ENCODE measurements around the gene NDFIP2.
A peak's percentile ranks its signal among the peaks of the same experiment; 100 is the strongest.

Gene NDFIP2

GRCh38 chr13:79479882-79480281 is 1.1 kb upstream of the NDFIP2 start:
- H2BK120ac ChIP-seq (ENCODE audit: low read depth, low read length) = no peak overlapping the region
- H3K4me2 ChIP-seq (ENCODE audit: insufficient read depth, low read length, poor library complexity, severe bottlenecking) = no peak overlapping the region
- no peaks in the 10 kb centered on the region for H3K36me3 ChIP-seq (replicated peaks in 1 of 2; ENCODE audit: control insufficient read depth in 2 of 2, insufficient read depth in 2 of 2, low read length in 2 of 2)
- H2BK5ac ChIP-seq (ENCODE audit: low read length) = no peak overlapping the region
- no peak overlapping the region for H3K9ac ChIP-seq (ENCODE audit: low read depth, low read length, poor library complexity)
- no CpG with 5 or more reads among the region's 5 CpGs for WGBS, 2 donors (ENCODE audit: extremely low coverage in 2 of 2, insufficient read length in 2 of 2, insufficient replicate concordance in 1 of 2)
- H3K23ac ChIP-seq (ENCODE audit: low read depth, low read length, poor library complexity) = no peak overlapping the region
- peaks cover 1 to 5% of the 10 kb centered on the region in 2 donors for H3K4me1 ChIP-seq (ENCODE audit: control insufficient read depth in 2 of 2, insufficient read depth in 1 of 2, low read depth in 1 of 2, low read length in 2 of 2)
- H3K4ac ChIP-seq (ENCODE audit: low read length) = no peak overlapping the region
- no peak overlapping the region for H4K91ac ChIP-seq (ENCODE audit: low read depth, low read length, poor library complexity)
- H3K18ac ChIP-seq (ENCODE audit: low read length) = no peak overlapping the region
- no peak overlapping the region for H3K4me3 ChIP-seq (ENCODE audit: low read length in 2 of 2)
- no peak overlapping the region for H2AFZ ChIP-seq (ENCODE audit: low read length)
- H3K27ac ChIP-seq (replicated peaks; ENCODE audit: low read length) = no peak overlapping the region
- H2BK15ac ChIP-seq (ENCODE audit: low read length) = no peak overlapping the region
- H3K27me3 ChIP-seq (ENCODE audit: control insufficient read depth in 3 of 3, insufficient read depth in 3 of 3, low read depth in 1 of 3, low read length in 3 of 3) = peaks cover 0 to 10% (median 2%) of the 10 kb centered on the region in 3 experiments
- no peak overlapping the region for H2BK12ac ChIP-seq (ENCODE audit: low read length)
- peaks cover 3% of the 10 kb centered on the region for H3K79me1 ChIP-seq (ENCODE audit: low read depth, low read length)
- H2AK5ac ChIP-seq (ENCODE audit: low read depth, low read length) = no peak overlapping the region
- no peak overlapping the region for H3K14ac ChIP-seq (ENCODE audit: low read length)
- DNase-seq (ENCODE audit: low spot score) = no peak
- H4K8ac ChIP-seq (ENCODE audit: low read depth, low read length) = no peak overlapping the region
- no peaks in the 10 kb centered on the region for H3K9me3 ChIP-seq (replicated peaks in 1 of 2; ENCODE audit: control insufficient read depth in 2 of 2, insufficient read depth in 1 of 2, low read depth in 1 of 2, low read length in 2 of 2)

GRCh38 chr13:79481685-79482052 is 714 bp downstream of the NDFIP2 start:
- Histone ChIP-seq H3K23ac (ENCODE audit: low read depth, low read length, poor library complexity) (peak overlapping the region; percentile 93), H3K4me3 (ENCODE audit: low read length in 2 of 2) (peak overlapping the region; percentile 65 to 94), H2BK120ac (ENCODE audit: low read depth, low read length) (peak overlapping the region; percentile 91), H4K91ac (ENCODE audit: low read depth, low read length, poor library complexity) (no peak overlapping the region), H3K27me3 (ENCODE audit: control insufficient read depth in 3 of 3, insufficient read depth in 3 of 3, low read depth in 1 of 3, low read length in 3 of 3) (peaks cover 0 to 10% (median 2%) of the 10 kb centered on the region in 3 experiments), H3K27ac (replicated peaks; ENCODE audit: low read length) (no peak overlapping the region), H3K9me3 (replicated peaks in 1 of 2; ENCODE audit: control insufficient read depth in 2 of 2, insufficient read depth in 1 of 2, low read depth in 1 of 2, low read length in 2 of 2) (no peaks in the 10 kb centered on the region), H3K14ac (ENCODE audit: low read length) (peak overlapping the region; percentile 71), H2BK15ac (ENCODE audit: low read length) (peak overlapping the region; percentile 81), H3K18ac (ENCODE audit: low read length) (peak overlapping the region; percentile 97), H2AK5ac (ENCODE audit: low read depth, low read length) (no peak overlapping the region), H4K8ac (ENCODE audit: low read depth, low read length) (no peak overlapping the region), H3K36me3 (replicated peaks in 1 of 2; ENCODE audit: control insufficient read depth in 2 of 2, insufficient read depth in 2 of 2, low read length in 2 of 2) (no peaks in the 10 kb centered on the region), H3K4me1 (ENCODE audit: control insufficient read depth in 2 of 2, insufficient read depth in 1 of 2, low read depth in 1 of 2, low read length in 2 of 2) (peaks cover 1 to 6% of the 10 kb centered on the region in 2 donors), H2AFZ (ENCODE audit: low read length) (peak overlapping the region; percentile 94), H3K9ac (ENCODE audit: low read depth, low read length, poor library complexity) (peak overlapping the region; percentile 38), H3K79me1 (ENCODE audit: low read depth, low read length) (peaks cover 3% of the 10 kb centered on the region), H3K4me2 (ENCODE audit: insufficient read depth, low read length, poor library complexity, severe bottlenecking) (peak overlapping the region; percentile 91), H3K4ac (ENCODE audit: low read length) (no peak overlapping the region), H2BK12ac (ENCODE audit: low read length) (no peak overlapping the region), H2BK5ac (ENCODE audit: low read length) (no peak overlapping the region)
- DNase-seq (ENCODE audit: low spot score) = no peak
- no CpG with 5 or more reads among the region's 12 CpGs for WGBS, 2 donors (ENCODE audit: extremely low coverage in 2 of 2, insufficient read length in 2 of 2, insufficient replicate concordance in 1 of 2)

GRCh38 chr13:79482281-79482970 is 1.5 kb downstream of the NDFIP2 start:
- H2BK15ac ChIP-seq (ENCODE audit: low read length) = no peak overlapping the region
- no peak overlapping the region for H4K91ac ChIP-seq (ENCODE audit: low read depth, low read length, poor library complexity)
- H2BK5ac ChIP-seq (ENCODE audit: low read length) = no peak overlapping the region
- no peaks in the 10 kb centered on the region for H3K9me3 ChIP-seq (replicated peaks in 1 of 2; ENCODE audit: control insufficient read depth in 2 of 2, insufficient read depth in 1 of 2, low read depth in 1 of 2, low read length in 2 of 2)
- H3K4me1 ChIP-seq (ENCODE audit: control insufficient read depth in 2 of 2, insufficient read depth in 1 of 2, low read depth in 1 of 2, low read length in 2 of 2) = peaks cover 1 to 6% of the 10 kb centered on the region in 2 donors
- H2AK5ac ChIP-seq (ENCODE audit: low read depth, low read length) = no peak overlapping the region
- H2AFZ ChIP-seq (ENCODE audit: low read length) = no peak overlapping the region
- H3K9ac ChIP-seq (ENCODE audit: low read depth, low read length, poor library complexity) = no peak overlapping the region
- peaks cover 0 to 5% (median 2%) of the 10 kb centered on the region in 3 experiments for H3K27me3 ChIP-seq (ENCODE audit: control insufficient read depth in 3 of 3, insufficient read depth in 3 of 3, low read depth in 1 of 3, low read length in 3 of 3)
- H3K4me2 ChIP-seq (ENCODE audit: insufficient read depth, low read length, poor library complexity, severe bottlenecking) = no peak overlapping the region
- no peak overlapping the region for H3K18ac ChIP-seq (ENCODE audit: low read length)
- no peak overlapping the region for H3K27ac ChIP-seq (replicated peaks; ENCODE audit: low read length)
- DNase-seq (ENCODE audit: low spot score) = no peak
- H2BK12ac ChIP-seq (ENCODE audit: low read length) = no peak overlapping the region
- no peak overlapping the region for H3K23ac ChIP-seq (ENCODE audit: low read depth, low read length, poor library complexity)
- no peak overlapping the region for H3K4ac ChIP-seq (ENCODE audit: low read length)
- H4K8ac ChIP-seq (ENCODE audit: low read depth, low read length) = no peak overlapping the region
- no peaks in the 10 kb centered on the region for H3K36me3 ChIP-seq (replicated peaks in 1 of 2; ENCODE audit: control insufficient read depth in 2 of 2, insufficient read depth in 2 of 2, low read length in 2 of 2)
- no CpG with 5 or more reads among the region's 3 CpGs for WGBS, 2 donors (ENCODE audit: extremely low coverage in 2 of 2, insufficient read length in 2 of 2, insufficient replicate concordance in 1 of 2)
- H3K4me3 ChIP-seq (ENCODE audit: low read length in 2 of 2) = peak overlapping the region in 1 of 2 donors; percentile 65
- H2BK120ac ChIP-seq (ENCODE audit: low read depth, low read length) = no peak overlapping the region
- no peak overlapping the region for H3K14ac ChIP-seq (ENCODE audit: low read length)
- H3K79me1 ChIP-seq (ENCODE audit: low read depth, low read length) = peaks cover 3% of the 10 kb centered on the region

- H3K27ac ChIP-seq (replicated peaks; ENCODE audit: low read length) = no peak overlapping the region
- H3K4me3 ChIP-seq (ENCODE audit: low read length in 2 of 2) = no peak overlapping the region
Observed at GRCh38 chr13:79483086-79483706, 2.2 kb downstream of the NDFIP2 start.

More at GRCh38 chr13:79483086-79483706, 2.2 kb downstream of the NDFIP2 start:
- H2AFZ ChIP-seq (ENCODE audit: low read length) = no peak overlapping the region
- H3K27me3 ChIP-seq (ENCODE audit: control insufficient read depth in 3 of 3, insufficient read depth in 3 of 3, low read depth in 1 of 3, low read length in 3 of 3) = peaks cover 0 to 3% (median 2%) of the 10 kb centered on the region in 3 experiments
- H3K9ac ChIP-seq (ENCODE audit: low read depth, low read length, poor library complexity) = no peak overlapping the region
- peaks cover 1 to 3% of the 10 kb centered on the region in 2 donors for H3K4me1 ChIP-seq (ENCODE audit: control insufficient read depth in 2 of 2, insufficient read depth in 1 of 2, low read depth in 1 of 2, low read length in 2 of 2)
- no peak overlapping the region for H4K91ac ChIP-seq (ENCODE audit: low read depth, low read length, poor library complexity)
- no peak overlapping the region for H3K4me2 ChIP-seq (ENCODE audit: insufficient read depth, low read length, poor library complexity, severe bottlenecking)
- no peak overlapping the region for H2BK12ac ChIP-seq (ENCODE audit: low read length)
- H3K18ac ChIP-seq (ENCODE audit: low read length) = no peak overlapping the region
- no peak overlapping the region for H3K4ac ChIP-seq (ENCODE audit: low read length)
- no peak overlapping the region for H4K8ac ChIP-seq (ENCODE audit: low read depth, low read length)
- H3K23ac ChIP-seq (ENCODE audit: low read depth, low read length, poor library complexity) = no peak overlapping the region
- H3K14ac ChIP-seq (ENCODE audit: low read length) = no peak overlapping the region
- H3K9me3 ChIP-seq (replicated peaks in 1 of 2; ENCODE audit: control insufficient read depth in 2 of 2, insufficient read depth in 1 of 2, low read depth in 1 of 2, low read length in 2 of 2) = no peaks in the 10 kb centered on the region
- DNase-seq (ENCODE audit: low spot score) = no peak
- no CpG with 5 or more reads among the region's 4 CpGs for WGBS, 2 donors (ENCODE audit: extremely low coverage in 2 of 2, insufficient read length in 2 of 2, insufficient replicate concordance in 1 of 2)
- no peak overlapping the region for H2BK15ac ChIP-seq (ENCODE audit: low read length)
- no peaks in the 10 kb centered on the region for H3K36me3 ChIP-seq (replicated peaks in 1 of 2; ENCODE audit: control insufficient read depth in 2 of 2, insufficient read depth in 2 of 2, low read length in 2 of 2)
- peaks cover 3% of the 10 kb centered on the region for H3K79me1 ChIP-seq (ENCODE audit: low read depth, low read length)
- no peak overlapping the region for H2AK5ac ChIP-seq (ENCODE audit: low read depth, low read length)
- H2BK120ac ChIP-seq (ENCODE audit: low read depth, low read length) = no peak overlapping the region
- no peak overlapping the region for H2BK5ac ChIP-seq (ENCODE audit: low read length)
